Ascending aorta (tissue), 2 donors: Measurements from ENCODE around the gene FAM181A. TPM values are rescaled to one million over a fixed set of nuclear protein-coding genes. Genes with fewer than 3 reads are reported as not detected.

Source experiments
- DNase-seq, 2 donors: peaks; one replicate each; pipeline ENCODE4 v3.0.0-alpha.2; 2019; ENCODE audit warnings: low spot score in 2 of 2
- H3K27ac ChIP-seq, 2 donors: fragments of 200-600 bp; sonication (generic); one replicate each; pipeline ENCODE4 v1.5.1; 2016 to 2017; ENCODE audit warnings: mild to moderate bottlenecking in 1 of 2
- H3K27me3 ChIP-seq: fragments of 200-600 bp; sonication (generic); one replicate; pipeline ENCODE4 v1.5.1; 2017
- H3K36me3 ChIP-seq, 2 donors: fragments of 200-600 bp; sonication (generic); one replicate each; pipeline ENCODE4 v1.5.1; 2016
- H3K4me1 ChIP-seq, 2 donors: fragments of 200-600 bp; sonication (generic); one replicate each; pipeline ENCODE4 v1.5.1; 2016 to 2017; ENCODE audit warnings: mild to moderate bottlenecking in 1 of 2
- H3K4me3 ChIP-seq, 2 donors: fragments of 200-600 bp; sonication (generic); one replicate each; pipeline ENCODE4 v1.5.1; 2016 to 2017; ENCODE audit warnings: mild to moderate bottlenecking in 1 of 2
- H3K9me3 ChIP-seq, 2 donors: fragments of 200-600 bp; sonication (generic); one replicate each; pipeline ENCODE4 v1.5.1; 2016
- CTCF ChIP-seq, 3 experiments: fragments of 200-600 bp in 2 of 3; fragments of 450-650 bp in 1 of 3; sonication (generic) in 2 of 3; IDR thresholded peaks; one replicate each; pipeline ENCODE4 v1.5.1; 2016 to 2019; ENCODE audit warnings: antibody characterized with exemption in 3 of 3, mild to moderate bottlenecking in 1 of 3, moderate library complexity in 1 of 3
- intact Hi-C: fragments of 100-400 bp; cut with DNase I; formaldehyde crosslinking; loops from one replicate; pipeline ENCODE4 v1.15.1; 2023
- total RNA-seq: library from RNA; depleted of rRNA; stranded (reverse); fragments of >200 nt; gene quantifications from one replicate; pipeline ENCODE4 v1.1.0, GENCODE V29; 2016

FAM181A gene
- total RNA-seq, 1 donor from 2014 or later: not detected

- no peak overlapping the region for H3K4me3 ChIP-seq
- H3K27ac ChIP-seq: no peak overlapping the region
- TF ChIP-seq CTCF (IDR thresholded peaks at IDR 0.05): no peak
- intact Hi-C loops: no loop called here
- H3K36me3 ChIP-seq: peaks cover 37 to 62% of the 10 kb centered on the region in 2 donors
- no peaks in the 10 kb centered on the region for H3K27me3 ChIP-seq
- DNase-seq: no peak
- H3K4me1 ChIP-seq: no peaks in the 10 kb centered on the region
- H3K9me3 ChIP-seq: no peaks in the 10 kb centered on the region
Observed at GRCh38 chr14:93932642-93933041, 5.5 kb downstream of the FAM181A start.

- no peak for DNase-seq
- H3K9me3 ChIP-seq: no peaks in the 10 kb centered on the region
- no peaks in the 10 kb centered on the region for H3K27me3 ChIP-seq
- intact Hi-C loops: no loop called here
- peaks cover 0 to 10% of the 10 kb centered on the region in 2 donors for H3K4me1 ChIP-seq
- no peak overlapping the region for H3K27ac ChIP-seq
- H3K36me3 ChIP-seq: peaks cover 51 to 74% of the 10 kb centered on the region in 2 donors
- no peak for TF ChIP-seq CTCF (IDR thresholded peaks at IDR 0.05)
- H3K4me3 ChIP-seq: no peak overlapping the region
Observed at GRCh38 chr14:93935213-93935612, 8.1 kb downstream of the FAM181A start.

GRCh38 chr14:93936245-93936644 lies 9.1 kb downstream of the FAM181A start:
- Histone ChIP-seq H3K27ac (no peak overlapping the region), H3K4me1 (peaks cover 0 to 13% of the 10 kb centered on the region in 2 donors), H3K36me3 (peaks cover 51 to 71% of the 10 kb centered on the region in 2 donors), H3K4me3 (no peak overlapping the region), H3K9me3 (no peaks in the 10 kb centered on the region), H3K27me3 (no peaks in the 10 kb centered on the region)
- intact Hi-C loops: no loop called here
- DNase-seq: no peak
- peak in 1 of 3 experiments; percentile 7 for TF ChIP-seq CTCF (IDR thresholded peaks at IDR 0.05)

GRCh38 chr14:93936926-93937325 lies 9.8 kb downstream of the FAM181A start:
- DNase-seq: no peak
- Histone ChIP-seq H3K36me3 (peaks cover 48 to 71% of the 10 kb centered on the region in 2 donors), H3K4me1 (peaks cover 0 to 16% of the 10 kb centered on the region in 2 donors), H3K9me3 (no peaks in the 10 kb centered on the region), H3K27me3 (no peaks in the 10 kb centered on the region), H3K4me3 (no peak overlapping the region), H3K27ac (no peak overlapping the region)
- intact Hi-C loops: no loop called here
- TF ChIP-seq CTCF (IDR thresholded peaks at IDR 0.05): no peak

GRCh38 chr14:93937519-93937918 lies 10.4 kb downstream of the FAM181A start:
- intact Hi-C loops: no loop called here
- no peak for DNase-seq
- Histone ChIP-seq H3K36me3 (peaks cover 52 to 71% of the 10 kb centered on the region in 2 donors), H3K27ac (no peak overlapping the region), H3K27me3 (no peaks in the 10 kb centered on the region), H3K4me3 (no peak overlapping the region), H3K4me1 (peaks cover 0 to 19% of the 10 kb centered on the region in 2 donors), H3K9me3 (no peaks in the 10 kb centered on the region)
- TF ChIP-seq CTCF (IDR thresholded peaks at IDR 0.05): no peak
